Bronchial epithelial cell (primary cell): ENCODE measurements around the gene TENM3. TPM values are rescaled to one million over a fixed set of nuclear protein-coding genes. Genes with fewer than 3 reads are reported as not detected.

Source experiments
- DNase-seq: peaks from one replicate; pipeline ENCODE4 v3.0.0-alpha.2; 2010; ENCODE audit warnings: low read depth
- FAIRE-seq: peaks from 2 replicates; lab custom pipeline; 2011; peaks lifted over from hg19 to GRCh38; lab: Jason Lieb, UNC
- H3K27me3 ChIP-seq: 2 replicates; pipeline ENCODE4 v1.5.1; 2011; ENCODE audit warnings: low read length; ENCODE audit not compliant: control insufficient read depth, insufficient read depth
- H3K36me3 ChIP-seq: 2 replicates; pipeline ENCODE4 v1.5.1; 2011; ENCODE audit warnings: low read length; ENCODE audit not compliant: control insufficient read depth, insufficient read depth
- H3K4me3 ChIP-seq: 2 replicates; pipeline ENCODE4 v1.5.1; 2011; ENCODE audit warnings: mild to moderate bottlenecking, low read depth, low read length, control low read depth
- total RNA-seq: library from RNA; depleted of rRNA; stranded (reverse); fragments of >200 nt; gene quantifications from 2 replicates; pipeline ENCODE4 v1.2.1, GENCODE V29; 2014
- TF ChIP-seq, protein P1 (sequence below): IDR thresholded peaks from 2 replicates; pipeline ENCODE4 v1.5.1; 2011; ENCODE audit warnings: mild to moderate bottlenecking, moderate library complexity, low read length, control low read depth, inconsistent platforms; ENCODE audit not compliant: insufficient read depth, severe bottlenecking

Gene TENM3
- total RNA-seq, 1 donor from 2014 or later: 1.3 TPM

- no peaks in the 10 kb centered on the region for H3K27me3 ChIP-seq
- DNase-seq (no peak), FAIRE-seq (no peak)
- TF ChIP-seq, protein P1, sequence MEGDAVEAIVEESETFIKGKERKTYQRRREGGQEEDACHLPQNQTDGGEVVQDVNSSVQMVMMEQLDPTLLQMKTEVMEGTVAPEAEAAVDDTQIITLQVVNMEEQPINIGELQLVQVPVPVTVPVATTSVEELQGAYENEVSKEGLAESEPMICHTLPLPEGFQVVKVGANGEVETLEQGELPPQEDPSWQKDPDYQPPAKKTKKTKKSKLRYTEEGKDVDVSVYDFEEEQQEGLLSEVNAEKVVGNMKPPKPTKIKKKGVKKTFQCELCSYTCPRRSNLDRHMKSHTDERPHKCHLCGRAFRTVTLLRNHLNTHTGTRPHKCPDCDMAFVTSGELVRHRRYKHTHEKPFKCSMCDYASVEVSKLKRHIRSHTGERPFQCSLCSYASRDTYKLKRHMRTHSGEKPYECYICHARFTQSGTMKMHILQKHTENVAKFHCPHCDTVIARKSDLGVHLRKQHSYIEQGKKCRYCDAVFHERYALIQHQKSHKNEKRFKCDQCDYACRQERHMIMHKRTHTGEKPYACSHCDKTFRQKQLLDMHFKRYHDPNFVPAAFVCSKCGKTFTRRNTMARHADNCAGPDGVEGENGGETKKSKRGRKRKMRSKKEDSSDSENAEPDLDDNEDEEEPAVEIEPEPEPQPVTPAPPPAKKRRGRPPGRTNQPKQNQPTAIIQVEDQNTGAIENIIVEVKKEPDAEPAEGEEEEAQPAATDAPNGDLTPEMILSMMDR: no peak
- H3K4me3 ChIP-seq: no peak overlapping the region
- H3K36me3 ChIP-seq: no peaks in the 10 kb centered on the region
Observed at GRCh38 chr4:182228991-182229577, 14.1 kb upstream of the TENM3 start.

- no peaks in the 10 kb centered on the region for H3K36me3 ChIP-seq
- H3K4me3 ChIP-seq: no peak overlapping the region
- no peak for DNase-seq
- FAIRE-seq: no peak
- TF ChIP-seq, protein P1: no peak
- H3K27me3 ChIP-seq: no peaks in the 10 kb centered on the region
Observed at GRCh38 chr4:182230256-182230655, 12.9 kb upstream of the TENM3 start.

GRCh38 chr4:182231080-182231479 is 12.1 kb upstream of the TENM3 start:
- Histone ChIP-seq H3K4me3 (no peak overlapping the region), H3K27me3 (no peaks in the 10 kb centered on the region), H3K36me3 (no peaks in the 10 kb centered on the region)
- FAIRE-seq (no peak), DNase-seq (no peak)
- TF ChIP-seq, protein P1: no peak

DNA sequence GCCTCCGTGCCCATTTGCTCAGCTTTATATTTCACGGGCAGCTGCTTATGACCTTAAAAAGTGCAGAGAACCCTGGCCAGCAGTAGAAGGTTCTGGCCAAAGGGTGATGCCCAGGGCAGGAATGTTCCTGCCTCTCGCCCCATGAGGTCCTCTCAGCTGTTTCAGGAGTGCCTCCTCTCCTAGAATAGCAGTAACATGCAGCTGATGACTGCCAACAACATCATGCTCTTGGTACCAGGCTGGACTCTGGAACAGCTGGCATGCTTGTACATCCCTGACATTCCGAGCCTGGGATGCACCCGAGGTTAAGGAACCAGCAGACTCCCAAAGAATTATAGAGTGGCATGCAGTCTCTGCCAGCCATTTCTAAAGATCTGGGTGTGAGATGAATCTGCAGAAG is 11.7 kb upstream of the TENM3 start:
- Histone ChIP-seq H3K4me3 (no peak overlapping the region), H3K27me3 (no peaks in the 10 kb centered on the region), H3K36me3 (no peaks in the 10 kb centered on the region)
- TF ChIP-seq, protein P1: no peak
- DNase-seq: no peak
- no peak for FAIRE-seq

- FAIRE-seq (no peak), DNase-seq (no peak)
- Histone ChIP-seq H3K4me3 (no peak overlapping the region), H3K27me3 (no peaks in the 10 kb centered on the region), H3K36me3 (no peaks in the 10 kb centered on the region)
- TF ChIP-seq, protein P1: no peak
Observed at GRCh38 chr4:182233310-182234090, 9.7 kb upstream of the TENM3 start.
